HepG2 (cell line): ENCODE measurements around the gene ATP7B. TPM values are rescaled to one million over a fixed set of nuclear protein-coding genes. Genes with fewer than 3 reads are reported as not detected.

Source experiments
- ATAC-seq: fragments of 200-7000 bp; cut with Tn5 transposase; 3 replicates; pipeline ENCODE4 v1.9.1; 2020; ENCODE audit warnings: mild to moderate bottlenecking, moderate library complexity
- BruUV-seq: library from RNA; stranded (reverse); fragments of 400-500 nt; replicated peaks from 2 replicates; lab custom pipeline; 2021; lab: Mats Ljungman, UMichigan
- CTCF ChIA-PET: fragments of 300-600 bp; formaldehyde crosslinking; extraction: SDS; loops from one replicate; lab custom pipeline; 2021; ENCODE audit warnings: low total read pairs, inconsistent platforms, low intra/inter-chr PET ratio; lab: Yijun Ruan, JAX
- POLR2A ChIA-PET: fragments of 350-600 bp; sonication (Branson Sonifier 250); formaldehyde crosslinking; loops from one replicate; lab custom pipeline; 2020; ENCODE audit warnings: antibody characterized with exemption, inconsistent platforms; lab: Yijun Ruan, JAX
- DNase-seq: peaks from one replicate; pipeline ENCODE4 v3.0.0-alpha.2; 2015; ENCODE audit warnings: low spot score
- FAIRE-seq: peaks from 3 replicates; lab custom pipeline; 2011; peaks lifted over from hg19 to GRCh38; lab: Jason Lieb, UNC
- H2AFZ ChIP-seq: one replicate; pipeline ENCODE4 v1.6.1; 2011; ENCODE audit warnings: low read length, inconsistent platforms
- H3K27ac ChIP-seq: fragments of 300-600 bp; 3 replicates; pipeline ENCODE4 v1.8.0; 2011; ENCODE audit warnings: mixed run types, mild to moderate bottlenecking, mixed read lengths, low read length, inconsistent platforms; ENCODE audit not compliant: insufficient read depth; ENCODE audit errors: extremely low read length
- H3K27me3 ChIP-seq, 2 experiments: fragments of 200-600 bp in 1 of 2; 2 replicates in 1 of 2; 3 replicates in 1 of 2; pipeline versions ENCODE4 v1.6.0 to v1.8.0; 2011; ENCODE audit warnings: low read length in 2 of 2, mild to moderate bottlenecking in 2 of 2, moderate library complexity in 2 of 2, inconsistent platforms in 1 of 2; ENCODE audit not compliant: insufficient read depth in 2 of 2, control insufficient read depth in 1 of 2
- H3K36me3 ChIP-seq, 2 experiments: fragments of 200-600 bp in 1 of 2; replicated peaks in 1 of 2; 2 replicates in 1 of 2; 3 replicates in 1 of 2; pipeline versions ENCODE4 v1.5.1 to v1.8.0; 2011; ENCODE audit warnings: low read length in 2 of 2, inconsistent platforms in 1 of 2; ENCODE audit not compliant: insufficient read depth in 2 of 2, control insufficient read depth in 1 of 2
- H3K4me1 ChIP-seq: 2 replicates; pipeline ENCODE4 v1.5.1; 2012; ENCODE audit warnings: low read length, inconsistent platforms; ENCODE audit not compliant: insufficient read depth
- H3K4me2 ChIP-seq: 2 replicates; pipeline ENCODE4 v1.6.0; 2011; ENCODE audit warnings: low read depth, low read length, inconsistent platforms
- H3K4me3 ChIP-seq, 3 experiments: fragments of 200-600 bp in 1 of 3; sonication (generic), shearing (Covaris generic) in 1 of 3; replicated peaks in 1 of 3; 2 replicates each; pipeline ENCODE4 v1.5.1; 2011 to 2016; ENCODE audit warnings: low read length in 3 of 3, inconsistent platforms in 2 of 3, low read depth in 2 of 3, mild to moderate bottlenecking in 2 of 3, control low read depth in 1 of 3, mixed read lengths in 1 of 3; ENCODE audit not compliant: insufficient read depth in 1 of 3
- H3K79me2 ChIP-seq: one replicate; pipeline ENCODE4 v1.6.1; 2011; ENCODE audit warnings: low read length, inconsistent platforms; ENCODE audit not compliant: insufficient read depth
- H3K9ac ChIP-seq: 2 replicates; pipeline ENCODE4 v1.6.0; 2011; ENCODE audit warnings: mild to moderate bottlenecking, low read depth, low read length, inconsistent platforms; ENCODE audit not compliant: insufficient read depth
- H3K9me3 ChIP-seq: 2 replicates; pipeline ENCODE4 v1.5.1; 2012; ENCODE audit warnings: mild to moderate bottlenecking, low read length
- H4K20me1 ChIP-seq: 2 replicates; pipeline ENCODE4 v1.6.0; 2011; ENCODE audit warnings: inconsistent platforms, mild to moderate bottlenecking, low read length, moderate library complexity; ENCODE audit not compliant: insufficient read depth
- ARNTL ChIP-seq: sonication (generic); formaldehyde crosslinking; IDR thresholded peaks from 2 replicates; pipeline ENCODE4 v1.4.0; 2020; ENCODE audit warnings: mild to moderate bottlenecking, missing genetic modification reagents
- ATF7-NPFF ChIP-seq: sonication (generic); formaldehyde crosslinking; IDR thresholded peaks from 2 replicates; pipeline ENCODE4 v1.8.1; 2023; ENCODE audit warnings: mild to moderate bottlenecking, low read depth, missing genetic modification reagents, moderate library complexity
- CTCF ChIP-seq: sonication (generic); formaldehyde crosslinking; IDR thresholded peaks from 2 replicates; pipeline ENCODE4 v1.5.0; 2020; ENCODE audit warnings: mild to moderate bottlenecking, missing genetic modification reagents, moderate library complexity
- HHEX ChIP-seq: IDR thresholded peaks from 2 replicates; pipeline ENCODE4 v1.6.1; 2016; ENCODE audit warnings: control low read depth
- KIAA2018 ChIP-seq: sonication (generic); formaldehyde crosslinking; IDR thresholded peaks from 2 replicates; pipeline ENCODE4 v1.5.0; 2020; ENCODE audit warnings: mild to moderate bottlenecking, missing genetic modification reagents, borderline replicate concordance
- KLF6 ChIP-seq: IDR thresholded peaks from 2 replicates; pipeline ENCODE4 v1.8.0; 2016; ENCODE audit warnings: missing biosample characterization, missing genetic modification reagents
- PCBP2 ChIP-seq: fragments of 200-400 bp; formaldehyde crosslinking; optimal IDR thresholded peaks from 2 replicates; pipeline ENCODE3; 2018; ENCODE audit warnings: low read length, low read depth; ENCODE audit not compliant: poor library complexity, severe bottlenecking
- SMC3 ChIP-seq: IDR thresholded peaks from 2 replicates; pipeline ENCODE4 v1.6.1; 2011; ENCODE audit warnings: low read length, improper control_type of control experiment
- ZBTB38 ChIP-seq: sonication (generic); formaldehyde crosslinking; IDR thresholded peaks from 2 replicates; pipeline ENCODE4 v1.5.1; 2020; ENCODE audit warnings: mild to moderate bottlenecking, missing genetic modification reagents
- ZNF468 ChIP-seq: sonication (generic); formaldehyde crosslinking; IDR thresholded peaks from 2 replicates; pipeline ENCODE4 v1.8.0; 2022; ENCODE audit warnings: mild to moderate bottlenecking, moderate library complexity, missing genetic modification reagents
- ZNF674 ChIP-seq: sonication (generic); formaldehyde crosslinking; IDR thresholded peaks from 2 replicates; pipeline ENCODE4 v1.5.0; 2020; ENCODE audit warnings: low read depth, mild to moderate bottlenecking, missing genetic modification reagents
- WGBS: methylation state at CpG from one replicate; pipeline ENCODE4 v1.1.6; 2017; ENCODE audit warnings: low lambda C conversion rate; 5-methylcytosine and 5-hydroxymethylcytosine counted together
- in situ Hi-C: cut with HindIII; loops from 2 replicates; pipeline ENCODE4 v1.10.0; 2017; ENCODE audit warnings: low pct_unique_long_range_greater_than_20kb; ENCODE audit not compliant: extremely low pct_ligation_motif_present
- intact Hi-C: fragments of 100-400 bp; cut with micrococcal nuclease; formaldehyde crosslinking; loops from one replicate; pipeline ENCODE4 v1.10.0; 2022; ENCODE audit not compliant: unreplicated experiment
- polyA plus RNA-seq, 8 experiments: library from polyadenylated mRNA; depleted of rRNA in 3 of 8; stranded (reverse) in 7 of 8; unstranded in 1 of 8; fragments of >200 nt; fragmentation: Illumina TruSeq in 4 of 8; extraction: Trizol in 4 of 8; gene quantifications; 2 replicates each; pipeline versions ENCODE4 v1.2.1 to v1.2.3, GENCODE V29; 2011 to 2016; ENCODE audit warnings: low read depth in 4 of 8, missing spikeins in 1 of 8, mixed read lengths in 1 of 8; ENCODE audit not compliant: insufficient read depth in 1 of 8
- total RNA-seq, 5 experiments: library from RNA; depleted of rRNA; stranded (reverse); fragments of >200 nt; fragmentation: Illumina TruSeq; extraction: Trizol; gene quantifications; 2 replicates each; pipeline ENCODE4 v1.2.3, GENCODE V29; 2016; ENCODE audit warnings: low read depth in 1 of 5

The ATP7B gene
- total and polyA plus RNA-seq, 2 of the 13 experiments (the other 11 are each of a cell fraction or from before 2014, with no cell fraction given) = 31.8 to 57.4 TPM

GRCh38 chr13:51935326-51936171 is 75.7 kb downstream of the ATP7B start:
- no peak overlapping the region for H3K4me2 ChIP-seq
- H3K9ac ChIP-seq = no peak overlapping the region
- H3K27me3 ChIP-seq = no peaks in the 10 kb centered on the region
- ChIA-PET POLR2A (interaction anchor here (1.8 kb wide), 1 partner anchor 192 kb away, joined by 4 read pairs; the partner anchor contains the start of gene NEK5), CTCF (interaction anchor here (2.7 kb wide), 1 partner anchor 193 kb away, joined by 21 read pairs; the partner anchor contains the start of gene NEK5)
- no peak overlapping the region for H2AFZ ChIP-seq
- no peaks in the 10 kb centered on the region for H3K79me2 ChIP-seq
- FAIRE-seq = no peak
- intact Hi-C loops = loop anchor here (1.0 kb wide), 1 partner anchor 192 kb away; no protein-coding TSS in a partner anchor
- H4K20me1 ChIP-seq = no peaks in the 10 kb centered on the region
- H3K9me3 ChIP-seq = no peaks in the 10 kb centered on the region
- H3K4me3 ChIP-seq = no peak overlapping the region
- H3K27ac ChIP-seq = no peak overlapping the region
- in situ Hi-C loops = no loop called here
- no peaks in the 10 kb centered on the region for H3K4me1 ChIP-seq
- whole genome bisulfite sequencing = 96% methylated on average over 9 of the region's 14 CpGs
- BruUV-seq = no TSS peak
- peak; percentile 76 for ATAC-seq
- peaks cover 30 to 81% of the 10 kb centered on the region in 2 experiments; a peak in 4 of 5 replicates for H3K36me3 ChIP-seq
- no peak for DNase-seq
- TF ChIP-seq PCBP2 = no peak
- no peak for TF ChIP-seq KIAA2018
- no peak for TF ChIP-seq HHEX
- TF ChIP-seq ATF7-NPFF = no peak
- no peak for TF ChIP-seq ZNF468
- no peak for TF ChIP-seq ARNTL (CRISPR knock-in tag)
- TF ChIP-seq SMC3 = peak; percentile 26; the same call in 1 of the 2 replicates
- TF ChIP-seq KLF6 (CRISPR knock-in tag) = no peak
- peak; percentile 24; the same call in 1 of the 2 replicates for TF ChIP-seq ZBTB38
- peak; percentile 50; the same call in 1 of the 2 replicates for TF ChIP-seq CTCF (CRISPR knock-in tag)
- no peak for TF ChIP-seq ZNF674
